SK-N-SH (cell line): Measurements from ENCODE around the gene RAB10. TPM values are rescaled to one million over a fixed set of nuclear protein-coding genes. Genes with fewer than 3 reads are reported as not detected.

ENCODE experiments used
- CTCF ChIA-PET: fragments of 300-600, 350-600 bp; formaldehyde crosslinking; extraction: SDS; loops from one replicate; lab custom pipeline; 2021; lab: Yijun Ruan, JAX
- POLR2A ChIA-PET: fragments of 350-600 bp; sonication (Branson Sonifier 250); formaldehyde crosslinking; extraction: SDS; loops from one replicate; lab custom pipeline; 2020; ENCODE audit warnings: antibody characterized with exemption, inconsistent platforms; lab: Yijun Ruan, JAX
- DNase-seq: peaks from one replicate; pipeline ENCODE4 v3.0.0; 2012
- H2AFZ ChIP-seq: fragments of 200-600 bp; sonication (generic); 2 replicates; pipeline ENCODE4 v1.8.1; 2016; ENCODE audit warnings: antibody characterized with exemption, mild to moderate bottlenecking, low read depth
- H3F3A ChIP-seq: fragments of 200-600 bp; sonication (generic); replicated peaks from 2 replicates; pipeline ENCODE3; 2016; ENCODE audit warnings: antibody characterized with exemption, mild to moderate bottlenecking; ENCODE audit not compliant: insufficient read depth
- H3K27ac ChIP-seq, 2 experiments: fragments of 200-500 bp in 1 of 2; fragments of 200-600 bp in 1 of 2; sonication (Bioruptor generic) in 1 of 2; sonication (generic), shearing (Covaris generic) in 1 of 2; 2 replicates each; pipeline versions ENCODE4 v1.5.1 to v1.6.1; 2014 to 2016; ENCODE audit warnings: low read depth in 2 of 2, inconsistent platforms in 1 of 2, low read length in 1 of 2, mild to moderate bottlenecking in 1 of 2, mixed read lengths in 1 of 2
- H3K27me3 ChIP-seq: fragments of 200-600 bp; sonication (generic), shearing (Covaris generic); 2 replicates; pipeline ENCODE4 v1.6.1; 2016; ENCODE audit warnings: mixed run types; ENCODE audit not compliant: insufficient read depth
- H3K36me3 ChIP-seq, 2 experiments: fragments of 200-500 bp in 1 of 2; fragments of 200-600 bp in 1 of 2; sonication (Bioruptor generic) in 1 of 2; sonication (generic) in 1 of 2; replicated peaks in 1 of 2; 2 replicates each; pipeline versions ENCODE3 to v1.5.1; 2014 to 2016; ENCODE audit warnings: low read length in 1 of 2, mild to moderate bottlenecking in 1 of 2; ENCODE audit not compliant: insufficient read depth in 2 of 2, control insufficient read depth in 1 of 2
- H3K4me1 ChIP-seq, 2 experiments: fragments of 200-500 bp in 1 of 2; fragments of 200-600 bp in 1 of 2; sonication (Bioruptor generic) in 1 of 2; sonication (generic), shearing (Covaris generic) in 1 of 2; 2 replicates each; pipeline versions ENCODE4 v1.5.1 to v1.6.1; 2014 to 2016; ENCODE audit warnings: low read depth in 1 of 2, low read length in 1 of 2, mixed run types in 1 of 2; ENCODE audit not compliant: insufficient read depth in 2 of 2, control insufficient read depth in 1 of 2
- H3K4me2 ChIP-seq: fragments of 200-600 bp; sonication (generic), shearing (Covaris generic); 2 replicates; pipeline ENCODE4 v1.6.1; 2017; ENCODE audit warnings: mixed run types
- H3K4me3 ChIP-seq, 2 experiments: fragments of 200-500 bp in 1 of 2; fragments of 200-600 bp in 1 of 2; sonication (Bioruptor generic) in 1 of 2; sonication (generic), shearing (Covaris generic) in 1 of 2; 2 replicates each; pipeline versions ENCODE4 v1.5.1 to v1.8.1; 2014 to 2016; ENCODE audit warnings: low read depth in 2 of 2, inconsistent platforms in 1 of 2, low read length in 1 of 2, mild to moderate bottlenecking in 1 of 2, mixed read lengths in 1 of 2, moderate library complexity in 1 of 2
- H3K79me2 ChIP-seq: fragments of 200-600 bp; sonication (generic); 2 replicates; pipeline ENCODE4 v1.8.1; 2017; ENCODE audit warnings: mild to moderate bottlenecking; ENCODE audit not compliant: insufficient read depth
- H3K9ac ChIP-seq: fragments of 200-600 bp; sonication (generic); 2 replicates; pipeline ENCODE4 v1.6.1; 2017; ENCODE audit warnings: mixed run types
- H3K9me2 ChIP-seq: fragments of 200-600 bp; sonication (generic); 2 replicates; pipeline ENCODE4 v1.6.1; 2017; ENCODE audit warnings: mixed run types
- H3K9me3 ChIP-seq: fragments of 200-600 bp; sonication (generic); 2 replicates; pipeline ENCODE4 v1.6.1; 2017; ENCODE audit warnings: mixed run types, mild to moderate bottlenecking, moderate library complexity
- H4K20me1 ChIP-seq: fragments of 200-600 bp; sonication (generic); 2 replicates; pipeline ENCODE4 v1.6.1; 2017; ENCODE audit warnings: mild to moderate bottlenecking, mixed run types; ENCODE audit not compliant: insufficient read depth
- CHD2 ChIP-seq: fragments of 150-350 bp; IDR thresholded peaks from 2 replicates; pipeline ENCODE4 v1.6.1; 2018; ENCODE audit warnings: low read length; ENCODE audit not compliant: partially characterized antibody
- ELF1 ChIP-seq: IDR thresholded peaks from 2 replicates; pipeline ENCODE4 v1.4.0; 2012
- EZH2phosphoT487 ChIP-seq: fragments of 200-600 bp; sonication (generic); IDR thresholded peaks from 2 replicates; pipeline ENCODE4 v1.6.1; 2017; ENCODE audit warnings: low read depth, mixed run types, mild to moderate bottlenecking, antibody characterized with exemption, moderate library complexity, borderline replicate concordance
- FOSL2 ChIP-seq: IDR thresholded peaks from 2 replicates; pipeline ENCODE4 v1.4.0; 2012; ENCODE audit warnings: low read depth, mild to moderate bottlenecking, moderate library complexity, borderline replicate concordance
- FOXM1 ChIP-seq: IDR thresholded peaks from 2 replicates; pipeline ENCODE4 v1.4.0; 2012; ENCODE audit warnings: low read depth, mild to moderate bottlenecking
- GATA2 ChIP-seq: sonication (generic); formaldehyde crosslinking; IDR thresholded peaks from 2 replicates; pipeline ENCODE4 v1.5.0; 2020; ENCODE audit warnings: mild to moderate bottlenecking, missing genetic modification reagents
- MEF2A ChIP-seq: IDR thresholded peaks from 2 replicates; pipeline ENCODE4 v1.4.0; 2012; ENCODE audit warnings: low read depth, borderline replicate concordance
- MXI1 ChIP-seq: IDR thresholded peaks from 2 replicates; pipeline ENCODE4 v1.6.1; 2012; ENCODE audit warnings: mild to moderate bottlenecking, low read depth, low read length, improper control_type of control experiment
- RFX5 ChIP-seq: IDR thresholded peaks from 2 replicates; pipeline ENCODE4 v1.6.1; 2012; ENCODE audit warnings: mild to moderate bottlenecking, improper control_type of control experiment, low read length
- RXRA ChIP-seq: IDR thresholded peaks from 2 replicates; pipeline ENCODE4 v1.4.0; 2012; ENCODE audit warnings: low read depth, mild to moderate bottlenecking, borderline replicate concordance
- YY1 ChIP-seq: IDR thresholded peaks from 2 replicates; pipeline ENCODE4 v1.4.0; 2012; ENCODE audit warnings: low read depth, mild to moderate bottlenecking
- WGBS: methylation state at CpG from one replicate; pipeline ENCODE4 v1.1.6; 2017; ENCODE audit warnings: low lambda C conversion rate; 5-methylcytosine and 5-hydroxymethylcytosine counted together
- polyA plus RNA-seq, 3 experiments: library from polyadenylated mRNA; depleted of rRNA; stranded (reverse); fragments of >200 nt; gene quantifications; 2 replicates each; pipeline ENCODE4 v1.2.3, GENCODE V29; 2012
- TF ChIP-seq, protein P1 (sequence below): IDR thresholded peaks from 2 replicates; pipeline ENCODE4 v1.6.1; 2012; ENCODE audit warnings: mild to moderate bottlenecking, low read depth, low read length, moderate library complexity
- TF ChIP-seq, protein P2 (sequence below): IDR thresholded peaks from 2 replicates; pipeline ENCODE4 v1.4.0; 2012; ENCODE audit warnings: low read depth, borderline replicate concordance
- TF ChIP-seq, protein P3 (sequence below): IDR thresholded peaks from 2 replicates; pipeline ENCODE4 v1.4.0; 2012; ENCODE audit warnings: low read depth
- TF ChIP-seq, protein P4 (sequence below): fragments of 150-350 bp; IDR thresholded peaks from 2 replicates; pipeline ENCODE4 v1.6.1; 2017; ENCODE audit warnings: antibody characterized with exemption, low read length, low read depth, borderline replicate concordance

RAB10 gene
- polyA plus RNA-seq, 1 of the 3 experiments (the other 2 are of a cell fraction), result 47.5 TPM

DNA sequence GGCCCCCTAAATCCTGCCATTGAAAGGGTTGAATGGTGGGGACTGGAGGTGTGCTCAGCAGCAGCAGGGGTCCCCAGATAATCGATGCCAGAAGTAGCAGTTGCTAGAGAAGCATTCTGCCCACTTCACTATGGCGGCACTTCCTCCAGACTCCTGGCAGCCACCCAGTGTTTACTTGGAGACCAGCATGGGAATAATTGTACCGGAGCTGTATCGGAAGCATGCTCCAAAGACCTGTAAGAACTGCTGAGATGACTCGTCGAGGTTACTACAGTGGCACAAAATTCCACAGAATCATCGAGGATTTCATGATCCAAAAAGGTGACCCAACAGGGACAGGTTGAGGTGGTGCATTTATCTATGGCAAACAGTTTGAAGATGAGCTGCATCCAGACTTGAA lies 128.0 kb downstream of the RAB10 start (continued):
- TF ChIP-seq, protein P1, sequence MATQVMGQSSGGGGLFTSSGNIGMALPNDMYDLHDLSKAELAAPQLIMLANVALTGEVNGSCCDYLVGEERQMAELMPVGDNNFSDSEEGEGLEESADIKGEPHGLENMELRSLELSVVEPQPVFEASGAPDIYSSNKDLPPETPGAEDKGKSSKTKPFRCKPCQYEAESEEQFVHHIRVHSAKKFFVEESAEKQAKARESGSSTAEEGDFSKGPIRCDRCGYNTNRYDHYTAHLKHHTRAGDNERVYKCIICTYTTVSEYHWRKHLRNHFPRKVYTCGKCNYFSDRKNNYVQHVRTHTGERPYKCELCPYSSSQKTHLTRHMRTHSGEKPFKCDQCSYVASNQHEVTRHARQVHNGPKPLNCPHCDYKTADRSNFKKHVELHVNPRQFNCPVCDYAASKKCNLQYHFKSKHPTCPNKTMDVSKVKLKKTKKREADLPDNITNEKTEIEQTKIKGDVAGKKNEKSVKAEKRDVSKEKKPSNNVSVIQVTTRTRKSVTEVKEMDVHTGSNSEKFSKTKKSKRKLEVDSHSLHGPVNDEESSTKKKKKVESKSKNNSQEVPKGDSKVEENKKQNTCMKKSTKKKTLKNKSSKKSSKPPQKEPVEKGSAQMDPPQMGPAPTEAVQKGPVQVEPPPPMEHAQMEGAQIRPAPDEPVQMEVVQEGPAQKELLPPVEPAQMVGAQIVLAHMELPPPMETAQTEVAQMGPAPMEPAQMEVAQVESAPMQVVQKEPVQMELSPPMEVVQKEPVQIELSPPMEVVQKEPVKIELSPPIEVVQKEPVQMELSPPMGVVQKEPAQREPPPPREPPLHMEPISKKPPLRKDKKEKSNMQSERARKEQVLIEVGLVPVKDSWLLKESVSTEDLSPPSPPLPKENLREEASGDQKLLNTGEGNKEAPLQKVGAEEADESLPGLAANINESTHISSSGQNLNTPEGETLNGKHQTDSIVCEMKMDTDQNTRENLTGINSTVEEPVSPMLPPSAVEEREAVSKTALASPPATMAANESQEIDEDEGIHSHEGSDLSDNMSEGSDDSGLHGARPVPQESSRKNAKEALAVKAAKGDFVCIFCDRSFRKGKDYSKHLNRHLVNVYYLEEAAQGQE, result no peak

DNA sequence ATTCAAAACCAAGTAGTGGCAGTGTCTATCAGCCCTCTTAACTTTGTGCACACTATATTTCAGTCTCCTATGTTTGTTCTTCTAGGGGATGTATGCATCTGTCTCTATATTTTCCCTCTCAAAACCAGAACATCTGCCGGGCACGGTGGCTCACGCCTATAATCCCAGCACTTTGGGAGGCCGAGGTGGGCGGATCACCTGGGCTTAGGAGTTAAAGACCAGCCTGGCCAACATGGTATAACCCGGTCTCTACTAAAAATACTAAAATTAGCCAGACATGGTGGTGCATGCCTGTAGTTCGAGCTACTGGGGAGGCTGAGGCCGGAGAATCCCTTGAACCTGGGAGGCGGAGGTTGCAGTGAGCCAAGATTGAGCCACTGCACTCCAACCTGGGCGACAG lies 129.1 kb downstream of the RAB10 start:
- H3K4me2 ChIP-seq, result no peak overlapping the region
- TF ChIP-seq RFX5 (no peak), ELF1 (no peak), FOSL2 (no peak), EZH2phosphoT487 (no peak), RXRA (no peak), YY1 (no peak), CHD2 (no peak), FOXM1 (no peak), GATA2 (CRISPR knock-in tag) (no peak), MXI1 (no peak), MEF2A (no peak)
- TF ChIP-seq, protein P2, sequence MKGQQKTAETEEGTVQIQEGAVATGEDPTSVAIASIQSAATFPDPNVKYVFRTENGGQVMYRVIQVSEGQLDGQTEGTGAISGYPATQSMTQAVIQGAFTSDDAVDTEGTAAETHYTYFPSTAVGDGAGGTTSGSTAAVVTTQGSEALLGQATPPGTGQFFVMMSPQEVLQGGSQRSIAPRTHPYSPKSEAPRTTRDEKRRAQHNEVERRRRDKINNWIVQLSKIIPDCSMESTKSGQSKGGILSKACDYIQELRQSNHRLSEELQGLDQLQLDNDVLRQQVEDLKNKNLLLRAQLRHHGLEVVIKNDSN, result no peak
- TF ChIP-seq, protein P3, sequence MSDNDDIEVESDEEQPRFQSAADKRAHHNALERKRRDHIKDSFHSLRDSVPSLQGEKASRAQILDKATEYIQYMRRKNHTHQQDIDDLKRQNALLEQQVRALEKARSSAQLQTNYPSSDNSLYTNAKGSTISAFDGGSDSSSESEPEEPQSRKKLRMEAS, result no peak
- TF ChIP-seq, protein P4, sequence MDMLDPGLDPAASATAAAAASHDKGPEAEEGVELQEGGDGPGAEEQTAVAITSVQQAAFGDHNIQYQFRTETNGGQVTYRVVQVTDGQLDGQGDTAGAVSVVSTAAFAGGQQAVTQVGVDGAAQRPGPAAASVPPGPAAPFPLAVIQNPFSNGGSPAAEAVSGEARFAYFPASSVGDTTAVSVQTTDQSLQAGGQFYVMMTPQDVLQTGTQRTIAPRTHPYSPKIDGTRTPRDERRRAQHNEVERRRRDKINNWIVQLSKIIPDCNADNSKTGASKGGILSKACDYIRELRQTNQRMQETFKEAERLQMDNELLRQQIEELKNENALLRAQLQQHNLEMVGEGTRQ, result no peak
- TF ChIP-seq, all 33 proteins: peak for 0
- WGBS, result 83% methylated on average over 10 of the region's 10 CpGs
- H3K27ac ChIP-seq, result no peak overlapping the region
- H3K36me3 ChIP-seq, result no peaks in the 10 kb centered on the region
- ChIA-PET CTCF (interaction anchor here (1.3 kb wide), 1 partner anchor 15 kb away, joined by 4 read pairs; no protein-coding TSS in a partner anchor), POLR2A (no interaction called here)
- no peak overlapping the region for H3K9ac ChIP-seq
- H3K27me3 ChIP-seq, result no peaks in the 10 kb centered on the region
- no peak overlapping the region for H3K4me3 ChIP-seq
- no peak for DNase-seq
- no peaks in the 10 kb centered on the region for H3K9me2 ChIP-seq
- no peaks in the 10 kb centered on the region for H3K9me3 ChIP-seq
- no peaks in the 10 kb centered on the region for H3K79me2 ChIP-seq
- H3F3A ChIP-seq, result no peaks in the 10 kb centered on the region
- H3K4me1 ChIP-seq, result no peaks in the 10 kb centered on the region
- H4K20me1 ChIP-seq, result no peaks in the 10 kb centered on the region
- no peak overlapping the region for H2AFZ ChIP-seq
